GM03348 (cell line): ENCODE results near the gene NCAPH2.
"Not testable (repeated sequence)": the region's sequence is repeated elsewhere in the genome, so short reads cannot be mapped to it uniquely, and the experiment has no call there.

ENCODE experiments used
- DNase-seq: peaks from one replicate; pipeline ENCODE4 v3.0.0; 2012; ENCODE audit warnings: low spot score

The NCAPH2 gene

GRCh38 chr22:50530877-50531545 is 23.0 kb downstream of the NCAPH2 start:
- peak; percentile 73 for DNase-seq

- DNase-seq: peak; percentile 29
Measured at GRCh38 chr22:50531546-50531961, 23.5 kb downstream of the NCAPH2 start.

GRCh38 chr22:50531962-50532674 is 24.1 kb downstream of the NCAPH2 start:
- peak; percentile 82 for DNase-seq

- DNase-seq: no peak
Measured at GRCh38 chr22:50532824-50533796, 25.1 kb downstream of the NCAPH2 start.

- DNase-seq: not testable (repeated sequence)
Measured at GRCh38 chr22:50533856-50534711, 26.1 kb downstream of the NCAPH2 start.

- no peak for DNase-seq
Measured at GRCh38 chr22:50535113-50535512, 27.1 kb downstream of the NCAPH2 start.

- DNase-seq: no peak
Measured at GRCh38 chr22:50536226-50536625, 28.2 kb downstream of the NCAPH2 start.

GRCh38 chr22:50537765-50538164 is 29.7 kb downstream of the NCAPH2 start:
- no peak for DNase-seq

GRCh38 chr22:50540381-50540780 is 32.4 kb downstream of the NCAPH2 start:
- no peak for DNase-seq

- peak; percentile 77 for DNase-seq
Measured at GRCh38 chr22:50541667-50542026, 33.6 kb downstream of the NCAPH2 start.

- DNase-seq: no peak
Measured at GRCh38 chr22:50542416-50542927, 34.4 kb downstream of the NCAPH2 start.

GRCh38 chr22:50544078-50544745 is 36.2 kb downstream of the NCAPH2 start:
- peak; percentile 84 for DNase-seq

GRCh38 chr22:50544746-50545253 is 36.8 kb downstream of the NCAPH2 start:
- DNase-seq: no peak

- DNase-seq: peak; percentile 67
Measured at GRCh38 chr22:50545522-50546325, 37.7 kb downstream of the NCAPH2 start, which contains the start of gene KLHDC7B. TSS of gene KLHDC7B (plus strand) at chr22:50545899. CDS start at chr22:50546244, 345 bp downstream.

- DNase-seq: no peak
Measured at GRCh38 chr22:50546326-50547262, 38.6 kb downstream of the NCAPH2 start.

- no peak for DNase-seq
Measured at GRCh38 chr22:50547263-50547985, 39.4 kb downstream of the NCAPH2 start.

- no peak for DNase-seq
Measured at GRCh38 chr22:50548040-50548920, 40.3 kb downstream of the NCAPH2 start.
